Mammary epithelial cell (primary cell): ENCODE data around the gene LPIN2.

Experiments
- CTCF ChIP-seq, 2 donors: IDR thresholded peaks in 1 of 2; conservative IDR thresholded peaks in 1 of 2; 2 replicates each; pipeline ENCODE4 v1.5.1; 2011 to 2012; ENCODE audit warnings: inconsistent platforms in 2 of 2, low read length in 2 of 2, mild to moderate bottlenecking in 2 of 2, control low read depth in 1 of 2, low read depth in 1 of 2; ENCODE audit not compliant: insufficient read depth in 1 of 2; ENCODE audit errors: extremely low read depth in 1 of 2
- EZH2 ChIP-seq: IDR thresholded peaks from 2 replicates; pipeline ENCODE4 v1.6.1; 2012; ENCODE audit warnings: low read length, inconsistent platforms, borderline replicate concordance

DNA sequence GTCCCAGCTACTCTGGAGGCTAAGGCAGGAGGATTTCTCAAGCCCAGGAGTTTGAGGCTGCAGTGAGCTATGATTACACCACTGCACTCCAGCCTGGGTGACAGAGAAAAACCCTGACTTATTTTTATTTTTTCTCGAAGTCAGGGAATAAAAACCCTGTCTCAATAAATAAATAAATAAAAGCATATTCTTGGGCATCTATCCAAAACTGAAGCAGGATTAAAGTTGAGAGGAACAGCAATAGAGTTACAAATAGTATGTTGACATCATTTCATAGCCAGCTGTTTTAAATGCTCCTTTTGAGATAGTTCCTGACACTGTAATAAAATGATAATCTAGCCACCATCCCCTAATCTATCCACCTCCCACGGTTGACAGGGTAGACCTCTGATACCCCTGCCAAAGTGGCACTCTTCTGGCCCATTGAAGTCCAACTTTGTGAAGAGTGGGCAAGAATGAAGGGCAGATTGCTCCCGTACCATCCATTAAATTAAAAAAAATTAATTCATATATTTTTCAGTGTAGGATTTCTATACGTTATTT, 42.3 kb upstream of the LPIN2 start:
- no peak for TF ChIP-seq CTCF (conservative IDR thresholded peaks at IDR 0.05 in 1 of 2, IDR thresholded peaks at IDR 0.05 in 1 of 2; ENCODE audit: extremely low read depth in 1 of 2, insufficient read depth in 1 of 2, low read depth in 1 of 2, low read length in 2 of 2)
- no peak for TF ChIP-seq EZH2
